Measurements from ENCODE around the gene ZNHIT6.

Gene ZNHIT6

DNA sequence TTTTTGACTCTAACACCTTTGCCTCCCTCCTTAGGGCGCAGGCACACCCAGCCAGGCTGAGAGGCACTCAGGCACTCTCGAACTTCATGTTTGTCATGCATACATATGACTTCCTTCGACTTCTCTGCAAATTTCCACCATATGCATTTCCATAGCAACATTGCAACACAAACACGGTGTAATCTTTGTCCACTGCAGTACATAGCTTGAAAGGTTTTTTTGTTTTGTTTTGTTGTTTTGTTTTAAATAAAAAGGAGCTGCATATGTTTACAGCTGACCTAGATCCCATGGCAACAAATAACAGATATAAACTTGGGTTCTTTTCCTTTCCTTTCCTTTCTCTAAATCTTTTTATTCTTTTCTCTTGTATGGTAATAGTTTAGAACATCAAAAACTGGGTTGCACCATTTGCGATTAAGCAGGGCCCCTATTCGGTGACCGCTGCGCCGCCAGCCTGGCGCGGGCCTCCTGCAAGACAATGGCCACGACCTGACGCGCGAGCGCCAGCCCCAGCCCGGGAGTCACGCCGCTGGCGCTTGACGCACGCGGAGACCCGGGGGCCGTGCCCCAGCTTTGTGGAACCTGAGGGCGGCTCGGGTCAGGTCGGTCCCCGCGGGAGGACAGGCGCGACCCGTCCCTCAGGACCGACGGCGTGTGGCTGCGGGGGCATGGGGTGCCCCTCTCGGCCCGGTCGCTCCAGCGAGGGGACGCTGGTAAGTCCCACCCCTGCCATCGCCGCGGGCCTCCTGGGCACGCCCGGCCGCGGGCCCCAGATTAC is 92.5 kb downstream of the ZNHIT6 start:
- no peak for DNase-seq (ENCODE audit: low spot score)
- TF ChIP-seq, protein P1, sequence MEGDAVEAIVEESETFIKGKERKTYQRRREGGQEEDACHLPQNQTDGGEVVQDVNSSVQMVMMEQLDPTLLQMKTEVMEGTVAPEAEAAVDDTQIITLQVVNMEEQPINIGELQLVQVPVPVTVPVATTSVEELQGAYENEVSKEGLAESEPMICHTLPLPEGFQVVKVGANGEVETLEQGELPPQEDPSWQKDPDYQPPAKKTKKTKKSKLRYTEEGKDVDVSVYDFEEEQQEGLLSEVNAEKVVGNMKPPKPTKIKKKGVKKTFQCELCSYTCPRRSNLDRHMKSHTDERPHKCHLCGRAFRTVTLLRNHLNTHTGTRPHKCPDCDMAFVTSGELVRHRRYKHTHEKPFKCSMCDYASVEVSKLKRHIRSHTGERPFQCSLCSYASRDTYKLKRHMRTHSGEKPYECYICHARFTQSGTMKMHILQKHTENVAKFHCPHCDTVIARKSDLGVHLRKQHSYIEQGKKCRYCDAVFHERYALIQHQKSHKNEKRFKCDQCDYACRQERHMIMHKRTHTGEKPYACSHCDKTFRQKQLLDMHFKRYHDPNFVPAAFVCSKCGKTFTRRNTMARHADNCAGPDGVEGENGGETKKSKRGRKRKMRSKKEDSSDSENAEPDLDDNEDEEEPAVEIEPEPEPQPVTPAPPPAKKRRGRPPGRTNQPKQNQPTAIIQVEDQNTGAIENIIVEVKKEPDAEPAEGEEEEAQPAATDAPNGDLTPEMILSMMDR (IDR thresholded peaks at IDR 0.05; ENCODE audit: extremely low read depth, insufficient read depth, missing control alignments): no peak
- in situ Hi-C loops (cut with MboI; ENCODE audit: low pct_unique_long_range_greater_than_20kb, low sequenced_read_pairs, unreplicated experiment): no loop called here

DNA sequence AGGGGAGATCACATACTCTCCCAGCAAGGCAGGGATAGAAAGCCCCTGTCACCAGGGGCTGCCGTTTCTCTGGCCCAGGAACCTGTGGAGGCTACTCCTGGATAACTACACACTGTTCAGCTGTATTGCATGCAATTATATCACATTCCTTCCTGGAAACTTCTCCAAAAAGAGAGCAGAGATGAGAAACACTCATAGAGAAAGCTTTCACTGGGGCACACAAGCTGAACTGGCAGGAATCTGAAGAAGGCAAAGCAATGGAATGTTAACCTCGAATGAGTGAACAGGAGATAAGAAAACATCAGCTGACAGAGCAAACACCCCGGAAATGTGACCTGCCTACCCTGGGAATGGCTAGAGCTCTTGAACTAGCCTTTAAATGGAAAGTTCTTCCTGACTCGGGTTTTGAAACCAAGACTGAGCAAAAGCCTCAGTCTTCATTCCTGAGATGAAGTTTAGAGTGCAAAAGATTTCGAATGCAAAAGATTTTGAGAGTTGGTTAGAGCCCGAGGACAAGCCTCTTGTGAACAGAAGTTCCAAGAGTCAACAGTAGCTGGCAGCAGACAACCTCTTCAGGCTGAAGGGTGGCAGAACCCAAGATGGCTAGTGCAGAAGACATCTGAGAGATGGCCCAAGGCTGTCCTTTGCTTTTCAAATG is 95.4 kb downstream of the ZNHIT6 start:
- in situ Hi-C loops (cut with MboI; ENCODE audit: low pct_unique_long_range_greater_than_20kb, low sequenced_read_pairs, unreplicated experiment): no loop called here
- no peak for DNase-seq (ENCODE audit: low spot score)

DNA sequence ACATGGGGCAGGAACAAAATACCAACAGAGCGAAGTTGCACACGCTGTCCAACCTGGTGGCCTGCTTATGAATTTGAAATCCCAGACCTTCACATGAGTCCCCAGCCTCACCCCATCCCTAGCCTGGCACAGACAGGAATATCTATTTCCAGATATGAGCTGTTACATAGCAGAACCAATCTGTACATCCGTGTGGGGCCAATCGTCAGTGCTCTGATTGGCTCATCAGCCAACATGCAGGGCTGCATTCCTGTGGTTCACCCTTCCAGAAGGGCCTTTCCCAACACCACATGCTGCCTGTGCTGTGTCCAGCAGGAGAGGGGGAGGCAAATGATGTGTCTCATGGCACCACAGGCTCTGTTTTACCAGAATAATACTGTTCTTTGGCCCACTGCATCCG is 96.4 kb downstream of the ZNHIT6 start:
- in situ Hi-C loops (cut with MboI; ENCODE audit: low pct_unique_long_range_greater_than_20kb, low sequenced_read_pairs, unreplicated experiment): no loop called here
- no peak for DNase-seq (ENCODE audit: low spot score)
- TF ChIP-seq, protein P1 (IDR thresholded peaks at IDR 0.05; ENCODE audit: extremely low read depth, insufficient read depth, missing control alignments): no peak

More for the DNA sequence above, 95.4 kb downstream of the ZNHIT6 start:
- TF ChIP-seq, protein P1 (IDR thresholded peaks at IDR 0.05; ENCODE audit: extremely low read depth, insufficient read depth, missing control alignments): peak; percentile 39

DNA sequence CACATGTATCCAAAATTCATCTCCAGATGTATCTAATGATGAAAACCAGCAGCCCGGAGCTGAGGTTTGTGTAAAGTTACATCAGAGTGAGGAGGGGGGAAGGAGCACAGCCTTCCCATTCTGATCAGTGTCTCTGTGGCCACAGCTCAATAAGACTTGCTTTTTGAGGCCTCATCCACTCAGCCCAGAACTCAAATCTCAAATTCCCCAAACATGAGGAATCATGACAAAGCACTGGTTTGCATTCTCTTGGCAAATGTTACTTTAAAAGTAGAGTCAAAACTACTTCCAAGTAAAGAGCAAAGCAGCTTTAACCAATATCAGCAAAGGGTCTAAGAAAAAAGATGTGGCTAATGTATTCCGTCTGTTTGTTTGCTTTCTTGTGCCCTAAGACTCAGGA is 96.8 kb downstream of the ZNHIT6 start:
- TF ChIP-seq, protein P1 (IDR thresholded peaks at IDR 0.05; ENCODE audit: extremely low read depth, insufficient read depth, missing control alignments): no peak
- in situ Hi-C loops (cut with MboI; ENCODE audit: low pct_unique_long_range_greater_than_20kb, low sequenced_read_pairs, unreplicated experiment): no loop called here
- no peak for DNase-seq (ENCODE audit: low spot score)

DNA sequence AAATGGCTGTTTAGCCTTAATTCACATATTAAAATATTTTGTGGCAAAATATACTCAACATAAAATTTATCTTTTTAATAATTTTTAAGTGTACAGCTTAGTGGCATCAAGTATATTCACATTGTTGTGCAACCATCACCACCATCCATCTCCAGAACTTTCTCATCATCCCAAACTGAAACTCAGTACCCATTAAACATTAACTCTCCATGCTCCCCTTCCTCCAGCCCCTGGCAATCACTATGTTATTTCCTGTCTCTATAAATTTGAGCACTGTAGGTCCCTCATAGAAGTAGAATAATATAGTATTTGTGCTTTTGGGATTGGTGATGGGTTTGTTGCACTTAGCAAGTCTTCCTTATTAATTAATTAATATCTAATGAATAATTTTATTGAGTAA is 98.3 kb downstream of the ZNHIT6 start:
- DNase-seq (ENCODE audit: low spot score): no peak
- TF ChIP-seq, protein P1 (IDR thresholded peaks at IDR 0.05; ENCODE audit: extremely low read depth, insufficient read depth, missing control alignments): no peak
- in situ Hi-C loops (cut with MboI; ENCODE audit: low pct_unique_long_range_greater_than_20kb, low sequenced_read_pairs, unreplicated experiment): no loop called here

DNA sequence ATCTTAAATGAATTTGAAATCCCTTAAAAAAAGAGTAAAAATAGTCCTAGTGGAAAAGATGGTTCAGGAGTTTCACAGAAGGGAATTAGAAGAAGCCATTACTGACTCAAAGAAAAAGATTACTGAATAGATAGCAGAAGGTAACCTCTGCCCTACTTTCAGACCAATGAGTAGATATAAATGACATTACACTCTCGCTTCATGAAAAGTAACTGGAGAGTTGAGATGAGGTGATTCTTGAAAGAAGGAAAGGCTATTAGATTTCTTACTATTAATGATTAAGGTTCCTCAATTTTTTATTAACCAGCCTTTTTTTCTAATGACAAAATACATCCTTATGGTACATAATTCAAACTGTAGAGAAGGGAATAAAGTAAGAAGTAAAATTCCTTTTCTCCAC is 99.4 kb downstream of the ZNHIT6 start:
- TF ChIP-seq, protein P1 (IDR thresholded peaks at IDR 0.05; ENCODE audit: extremely low read depth, insufficient read depth, missing control alignments): no peak
- in situ Hi-C loops (cut with MboI; ENCODE audit: low pct_unique_long_range_greater_than_20kb, low sequenced_read_pairs, unreplicated experiment): no loop called here
- no peak for DNase-seq (ENCODE audit: low spot score)
